Activated CD4-positive, alpha-beta T cell treated with anti-CD3 and anti-CD28 coated beads, Interleukin-2, amount 50 U/mL, for 24 hours (primary cell): Measurements from ENCODE around the gene MUC20.
"Not testable (repeated sequence)": the region's sequence is repeated elsewhere in the genome, so short reads cannot be mapped to it uniquely, and the experiment has no call there.

Source experiments
- DNase-seq, 2 donors: peaks; one replicate each; pipeline ENCODE4 v3.0.0-alpha.2; 2020; ENCODE audit warnings: low read depth in 1 of 2, low spot score in 1 of 2

The MUC20 gene

DNA sequence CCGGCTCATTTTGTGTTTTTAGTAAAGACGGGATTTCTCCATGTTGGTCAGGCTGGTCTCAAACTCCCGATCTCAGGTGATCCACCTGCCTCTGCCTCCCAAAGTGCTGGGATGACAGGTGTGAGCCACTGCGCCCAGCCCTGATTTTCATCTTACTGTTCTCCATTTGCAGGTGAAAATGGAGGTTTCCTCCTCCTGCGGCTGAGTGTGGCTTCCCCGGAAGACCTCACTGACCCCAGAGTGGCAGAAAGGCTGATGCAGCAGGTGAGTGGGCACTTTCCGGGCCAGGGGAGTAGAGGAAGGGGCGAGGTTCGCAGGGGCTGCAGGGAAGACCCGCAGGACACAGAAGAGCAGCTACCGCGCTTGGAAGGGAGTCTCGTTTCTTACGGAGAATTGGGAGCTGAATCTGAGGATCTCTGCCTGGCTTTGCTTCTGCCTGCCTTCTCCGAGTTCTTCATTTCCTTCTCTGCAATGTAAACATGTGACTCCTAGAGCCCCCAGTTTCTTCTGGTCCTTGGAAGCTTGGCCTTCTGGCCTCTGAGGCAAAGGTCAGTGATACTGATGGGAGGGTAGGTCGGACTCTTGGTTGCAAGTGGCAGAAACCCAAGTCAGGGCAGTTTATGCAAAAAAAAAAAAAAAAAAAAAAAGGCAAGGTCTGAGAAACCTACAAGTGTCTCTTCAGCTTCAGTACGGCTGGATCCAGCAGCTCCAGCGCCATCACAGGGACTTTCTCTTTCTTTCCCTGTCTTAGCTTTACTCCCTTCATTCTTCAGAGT, 8.9 kb downstream of the MUC20 start:
- no peak for DNase-seq

DNA sequence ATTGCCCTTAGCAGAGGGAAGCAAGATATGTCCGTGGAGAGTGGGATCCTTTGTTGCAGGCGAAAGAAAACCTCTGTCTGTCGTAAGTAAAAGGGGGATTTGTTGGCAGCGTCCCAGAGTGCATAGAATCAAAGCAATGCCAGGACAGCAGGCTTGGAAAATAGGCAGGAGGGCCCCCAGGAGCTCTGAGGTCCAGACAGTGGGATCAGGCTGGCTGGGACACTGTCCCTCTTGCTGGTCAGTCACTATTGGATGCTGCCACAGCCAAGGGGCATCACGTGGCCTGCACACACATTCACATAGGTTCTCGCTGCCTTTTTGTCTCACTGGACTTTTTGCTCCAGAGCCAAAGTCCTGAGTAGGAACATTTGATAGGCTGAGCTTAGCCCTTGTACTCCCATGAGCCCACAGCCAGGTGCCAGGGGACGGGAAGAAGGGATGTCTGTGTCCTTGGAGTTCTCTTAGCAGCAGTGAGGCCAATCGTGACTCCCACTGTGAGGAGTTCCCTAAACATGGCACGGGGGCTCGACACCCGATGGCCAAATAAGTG, 10.7 kb downstream of the MUC20 start:
- DNase-seq = no peak

DNA sequence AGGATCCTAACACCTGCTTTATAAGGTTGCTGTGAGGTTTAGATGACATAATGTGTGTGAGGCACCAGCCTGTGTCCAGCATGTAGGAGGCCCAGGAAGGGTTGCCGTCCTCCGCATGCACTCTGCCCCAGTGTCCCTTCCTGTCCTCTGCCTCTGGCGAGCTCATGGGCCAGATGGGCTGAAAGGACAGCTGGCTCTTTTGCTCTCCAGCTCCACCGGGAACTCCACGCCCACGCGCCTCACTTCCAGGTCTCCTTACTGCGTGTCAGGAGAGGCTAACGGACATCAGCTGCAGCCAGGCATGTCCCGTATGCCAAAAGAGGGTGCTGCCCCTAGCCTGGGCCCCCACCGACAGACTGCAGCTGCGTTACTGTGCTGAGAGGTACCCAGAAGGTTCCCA, 12.2 kb downstream of the MUC20 start:
- DNase-seq = no peak

DNA sequence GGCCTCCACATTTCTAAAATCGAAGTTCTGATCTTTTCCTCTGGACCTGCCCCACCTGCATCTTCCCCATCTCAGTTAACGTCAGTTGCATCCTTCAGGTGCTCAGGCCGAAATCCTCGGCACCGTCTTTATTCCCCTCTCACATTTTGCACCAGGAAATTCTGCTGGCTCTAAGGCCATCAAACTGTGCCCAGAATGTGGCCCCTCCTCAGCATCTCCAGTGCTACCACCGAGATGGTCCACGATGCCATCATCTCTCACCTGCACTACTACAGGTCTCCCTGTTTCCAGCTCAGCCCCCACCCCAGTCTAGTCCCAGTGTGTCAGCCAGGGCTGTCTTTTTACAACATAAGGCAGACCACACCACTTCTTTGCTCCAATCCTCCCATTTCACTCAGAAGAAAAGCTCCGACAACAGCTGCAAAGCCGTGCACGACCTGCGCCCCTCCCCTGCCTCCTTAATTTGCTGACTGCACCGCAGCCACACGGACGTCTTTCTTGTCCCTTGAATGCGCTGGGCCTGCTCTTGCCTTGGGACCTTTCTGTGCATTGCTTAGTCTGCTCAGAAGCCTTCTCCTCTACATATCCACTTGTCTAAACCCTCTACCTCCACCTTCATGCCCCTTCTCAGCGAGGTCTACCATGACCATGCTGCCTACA, 14.4 kb downstream of the MUC20 start:
- DNase-seq = no peak

DNA sequence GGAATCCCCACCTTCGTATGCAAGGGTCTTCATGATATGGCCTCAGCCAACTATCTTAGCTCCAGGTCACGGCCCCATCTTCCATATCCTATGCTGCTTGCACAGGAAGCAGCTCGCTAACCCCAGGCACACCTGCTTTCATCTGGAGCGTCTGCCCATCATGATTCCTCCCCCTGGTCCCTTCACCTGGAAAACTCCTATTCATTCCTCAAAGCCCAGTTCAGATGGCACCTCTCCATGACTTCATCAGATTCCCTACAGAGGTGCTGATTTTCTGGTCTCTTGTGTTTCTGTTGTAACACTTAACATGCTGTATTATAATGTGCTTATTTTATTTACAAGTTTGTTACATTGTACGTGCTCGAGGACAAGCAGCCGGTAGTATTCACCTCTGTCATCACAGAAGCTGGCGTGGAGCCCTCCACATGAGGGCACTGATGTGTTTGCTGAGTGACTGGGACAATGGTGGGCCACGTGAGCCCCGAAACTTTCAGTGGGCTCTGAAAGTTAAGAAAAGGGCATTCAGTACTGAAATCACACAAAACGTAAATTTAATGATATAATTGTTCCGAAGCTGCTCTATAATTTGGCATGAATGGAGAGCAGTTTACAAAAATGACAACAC, 16.2 kb downstream of the MUC20 start:
- no peak for DNase-seq

DNA sequence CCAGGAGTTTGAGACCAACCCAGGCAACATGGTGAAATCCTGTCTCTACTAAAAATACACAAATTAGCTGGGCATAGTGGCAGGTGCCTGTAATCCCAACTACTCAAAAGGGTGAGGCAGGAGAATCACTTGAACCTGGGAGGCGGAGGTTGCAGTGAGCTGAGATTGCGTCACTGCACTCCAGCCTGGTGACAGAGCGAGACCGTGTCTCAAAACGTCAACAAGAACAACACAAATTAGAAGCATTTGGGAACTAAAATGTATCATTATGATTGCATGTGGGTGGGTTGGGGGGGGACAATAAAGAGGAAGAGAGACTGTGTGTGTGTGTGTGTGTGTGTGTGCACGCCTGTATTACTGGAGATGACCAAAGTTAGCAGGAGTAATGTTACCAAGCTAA, 17.0 kb downstream of the MUC20 start:
- DNase-seq = not testable (repeated sequence)

DNA sequence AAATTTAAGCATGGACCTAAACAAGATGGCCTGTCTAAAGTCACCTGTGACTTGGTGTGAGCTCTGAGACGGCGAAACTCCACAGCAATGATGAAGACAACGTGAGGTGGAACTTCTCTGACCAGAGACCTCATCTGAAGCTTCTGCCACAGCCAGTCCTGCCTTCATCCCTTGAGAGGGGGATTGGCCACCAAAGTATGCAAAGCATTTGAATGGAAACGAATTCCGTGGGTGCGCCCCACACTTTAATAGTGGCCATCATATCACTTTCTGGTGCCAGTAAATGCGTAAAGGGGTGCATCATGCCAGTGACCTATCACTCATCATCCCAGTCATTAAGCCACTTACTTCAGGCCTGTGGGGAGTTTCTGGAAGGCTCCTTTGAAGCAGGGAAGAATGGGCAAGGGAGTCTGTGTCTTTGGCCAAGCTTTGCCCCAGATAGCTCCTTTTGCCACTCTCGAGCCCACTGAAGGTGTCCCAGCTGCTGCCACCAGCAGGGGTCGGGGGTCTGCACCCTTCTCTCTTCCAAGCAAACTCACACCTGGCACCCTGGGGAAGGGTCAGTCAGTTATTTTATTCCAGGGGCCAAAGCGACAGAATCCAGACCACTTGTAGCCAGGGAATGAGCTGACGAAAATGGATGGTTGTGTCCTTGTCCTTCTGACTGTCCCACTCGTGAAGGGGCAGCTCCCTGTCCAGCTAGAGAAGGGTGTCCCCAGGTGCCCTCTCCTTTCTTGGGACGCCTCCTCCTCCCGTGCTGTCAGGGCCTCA, 17.7 kb downstream of the MUC20 start:
- no peak for DNase-seq

DNA sequence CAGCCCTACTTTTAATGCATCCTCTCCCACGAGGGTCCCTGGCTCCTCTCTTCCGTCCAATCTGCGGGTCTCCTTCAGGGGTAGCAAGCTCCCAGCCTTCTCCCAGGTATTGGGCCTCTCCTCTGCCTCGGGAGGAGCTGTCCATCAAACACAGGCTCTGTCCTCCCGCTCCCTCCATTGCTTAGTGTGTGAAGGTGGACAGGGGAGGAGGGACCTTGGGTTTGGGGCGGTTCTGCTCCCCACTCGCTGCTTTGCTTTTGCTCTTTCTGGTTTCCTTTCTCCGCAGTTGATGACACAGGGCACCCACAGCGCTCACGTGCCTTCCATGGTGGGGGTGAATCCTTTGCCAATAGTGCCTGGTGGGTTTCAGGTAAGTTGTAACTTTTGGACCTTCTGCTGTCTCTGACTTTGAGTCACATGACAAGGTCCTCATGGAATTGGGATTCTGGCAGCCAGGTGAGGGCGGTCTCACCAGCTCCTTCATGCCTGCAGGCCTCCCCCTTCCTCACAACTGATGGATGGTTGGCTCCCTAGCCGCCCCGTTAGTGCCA, 18.9 kb downstream of the MUC20 start:
- no peak for DNase-seq

DNA sequence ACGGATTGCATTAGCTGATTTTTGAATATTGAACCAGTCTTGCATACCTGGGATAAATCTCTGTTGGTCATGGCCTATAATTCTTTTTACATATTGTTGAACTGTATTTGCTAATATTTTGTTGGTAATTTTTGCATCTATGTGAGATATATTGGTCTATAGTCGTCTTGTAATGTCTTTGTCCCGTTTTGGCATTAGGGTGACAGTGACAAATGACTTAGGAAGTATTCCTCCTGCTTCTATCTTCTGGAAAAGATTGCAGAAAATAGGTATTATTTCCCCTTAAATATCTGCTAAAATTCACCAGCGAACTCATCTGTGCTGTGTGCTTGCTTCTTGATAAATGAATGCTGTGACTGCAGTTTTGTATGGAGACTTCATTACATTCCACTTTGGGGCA, 23.7 kb downstream of the MUC20 start:
- no peak for DNase-seq

DNA sequence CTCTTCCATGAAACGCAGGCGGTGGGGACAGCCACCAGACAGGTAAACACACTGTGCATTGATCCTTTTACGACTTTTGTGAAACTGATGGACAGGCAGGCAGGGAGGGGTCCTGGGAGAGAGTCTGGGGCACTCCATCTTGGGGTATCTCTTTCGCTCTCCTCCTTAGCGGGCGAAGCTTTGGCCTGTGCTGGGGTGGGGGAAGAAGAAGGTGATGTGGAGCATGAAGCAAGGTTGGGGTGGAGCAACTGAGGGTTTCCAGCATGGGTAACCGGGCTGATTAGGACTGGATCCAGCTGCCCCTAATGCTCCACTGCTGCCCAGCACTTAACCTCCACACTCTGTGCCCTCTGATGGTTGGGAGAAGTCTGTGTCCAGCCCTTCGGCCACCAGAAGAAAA, 25.6 kb downstream of the MUC20 start:
- DNase-seq = no peak

DNA sequence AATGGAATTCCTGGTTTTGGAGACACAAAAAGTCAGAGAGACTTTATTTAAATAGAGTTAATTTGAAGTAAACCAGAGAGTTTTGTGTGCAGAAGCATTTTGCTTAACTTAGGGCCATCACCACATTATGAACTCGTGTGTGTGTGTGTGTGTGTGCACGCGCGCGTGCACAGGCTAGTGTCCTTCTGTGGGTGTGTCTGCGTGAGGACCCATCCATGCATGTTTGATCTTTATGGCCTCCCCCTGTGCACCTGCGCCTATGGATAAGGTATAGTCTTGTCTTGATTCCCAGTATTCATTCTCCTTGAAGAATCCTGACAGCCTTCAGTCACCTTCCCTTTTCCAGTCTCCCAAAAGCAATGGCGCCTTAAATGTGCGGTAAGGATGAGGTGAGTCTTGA, 26.0 kb downstream of the MUC20 start:
- no peak for DNase-seq

DNA sequence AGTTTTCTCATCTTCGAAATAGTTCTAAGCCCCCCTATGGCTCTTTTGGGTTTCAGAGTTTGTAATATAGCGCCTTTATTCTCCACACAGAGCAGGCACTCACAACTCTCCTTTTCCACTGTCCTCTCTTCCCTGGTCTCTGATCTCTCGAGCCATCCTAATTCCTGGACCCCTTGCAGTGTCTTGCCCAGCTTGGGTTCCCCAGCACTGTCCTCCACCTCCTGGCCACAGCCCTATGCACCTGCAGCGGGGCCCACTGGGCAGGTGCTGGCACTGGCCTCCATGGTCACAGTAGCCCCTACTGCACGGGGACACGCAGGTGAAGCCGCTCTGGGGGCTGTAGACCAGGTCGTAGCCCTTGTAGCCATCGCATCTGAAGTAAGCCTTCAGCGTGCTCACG, 27.9 kb downstream of the MUC20 start:
- no peak for DNase-seq

DNA sequence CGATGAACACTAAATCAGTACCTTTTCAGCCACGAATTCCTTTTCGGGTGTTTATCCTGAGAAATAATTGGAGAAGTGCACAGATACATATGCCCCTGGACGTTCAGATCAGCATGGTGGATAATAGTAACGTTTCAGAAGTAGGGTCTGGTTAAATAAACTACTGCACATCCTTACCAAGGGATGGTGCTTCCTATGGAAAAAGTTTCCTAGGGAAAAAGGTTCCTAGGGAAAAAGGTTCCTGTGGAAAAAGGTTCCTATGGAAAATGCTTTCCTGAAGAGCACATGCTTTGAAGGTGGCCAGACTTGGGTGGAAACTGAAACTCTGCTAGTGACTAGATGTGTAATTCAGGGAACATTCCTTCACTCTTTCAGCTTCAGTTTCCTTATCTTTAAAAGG, 28.3 kb downstream of the MUC20 start:
- DNase-seq = not testable (repeated sequence)

DNA sequence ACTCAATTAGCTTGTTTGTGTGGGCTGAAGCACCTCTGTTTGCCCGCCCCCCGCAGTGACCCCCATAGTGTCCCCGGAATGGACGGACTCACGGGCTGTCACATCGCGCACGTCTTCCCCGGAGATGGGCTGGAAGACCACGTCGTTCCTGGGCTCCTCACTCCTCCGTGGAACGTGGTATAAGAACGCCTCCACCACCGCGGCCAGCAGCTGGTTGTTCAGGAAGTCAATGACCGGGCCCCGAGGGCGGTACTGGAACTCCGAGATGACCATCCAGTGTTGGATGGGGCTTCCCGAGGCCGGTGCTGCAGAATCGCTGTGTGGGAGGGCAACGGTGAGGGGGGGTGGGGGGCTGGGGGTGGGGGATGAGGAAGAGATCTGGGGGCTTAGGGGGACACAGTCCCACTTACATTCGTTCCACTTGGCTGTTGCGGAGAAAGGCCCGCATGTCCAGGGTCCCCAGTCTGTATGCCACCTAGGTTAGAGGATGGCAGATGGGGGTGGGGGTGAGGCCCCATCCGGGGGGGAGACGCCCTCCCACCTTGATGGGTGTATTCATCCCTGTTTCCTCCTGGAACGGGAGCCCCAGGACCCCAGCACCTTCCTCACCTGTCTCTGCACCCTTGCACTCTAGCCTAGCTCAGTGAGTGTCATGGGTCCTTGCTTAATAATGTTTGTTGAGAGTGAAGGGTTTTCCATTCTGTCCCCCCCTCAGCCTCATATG, 30.2 kb downstream of the MUC20 start:
- DNase-seq = no peak

DNA sequence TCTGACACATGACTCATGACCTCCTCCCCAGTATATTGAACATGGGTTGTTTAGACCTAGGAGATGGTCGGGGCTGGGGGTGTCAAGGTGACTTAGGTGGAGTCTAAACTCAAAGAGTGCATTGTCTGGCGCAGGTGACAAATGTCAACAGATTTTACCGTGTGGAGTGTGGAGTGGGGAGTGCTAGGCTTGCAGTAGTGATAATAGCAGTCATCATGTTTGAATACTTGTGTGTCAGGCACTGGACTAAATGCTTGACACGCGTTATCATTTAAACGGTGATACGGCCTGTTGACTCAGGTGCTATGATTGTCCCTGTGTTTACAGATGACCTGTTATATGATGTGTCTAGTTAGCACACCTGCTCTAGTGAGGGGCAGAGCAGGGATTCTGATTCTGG, 30.8 kb downstream of the MUC20 start:
- no peak for DNase-seq

DNA sequence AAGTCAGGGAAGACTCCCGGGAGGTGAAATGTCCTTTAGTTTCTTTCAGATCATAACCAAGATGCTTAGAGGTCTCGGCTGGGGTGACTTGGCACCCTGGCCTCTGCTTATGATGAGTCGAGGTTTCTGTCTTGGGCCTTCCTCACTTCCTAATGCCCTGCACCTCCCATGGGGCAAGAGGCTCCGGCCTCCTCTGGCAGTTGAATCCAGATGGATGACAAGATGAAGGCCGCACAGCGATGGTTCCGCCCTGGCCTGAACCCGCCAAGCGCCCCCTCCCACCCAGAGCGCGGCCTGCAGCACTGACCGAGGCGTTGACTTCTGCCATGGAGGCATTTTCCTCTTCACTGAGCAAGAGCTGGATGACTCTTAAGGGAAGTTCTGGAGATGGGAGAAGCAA, 31.3 kb downstream of the MUC20 start:
- DNase-seq = no peak

DNA sequence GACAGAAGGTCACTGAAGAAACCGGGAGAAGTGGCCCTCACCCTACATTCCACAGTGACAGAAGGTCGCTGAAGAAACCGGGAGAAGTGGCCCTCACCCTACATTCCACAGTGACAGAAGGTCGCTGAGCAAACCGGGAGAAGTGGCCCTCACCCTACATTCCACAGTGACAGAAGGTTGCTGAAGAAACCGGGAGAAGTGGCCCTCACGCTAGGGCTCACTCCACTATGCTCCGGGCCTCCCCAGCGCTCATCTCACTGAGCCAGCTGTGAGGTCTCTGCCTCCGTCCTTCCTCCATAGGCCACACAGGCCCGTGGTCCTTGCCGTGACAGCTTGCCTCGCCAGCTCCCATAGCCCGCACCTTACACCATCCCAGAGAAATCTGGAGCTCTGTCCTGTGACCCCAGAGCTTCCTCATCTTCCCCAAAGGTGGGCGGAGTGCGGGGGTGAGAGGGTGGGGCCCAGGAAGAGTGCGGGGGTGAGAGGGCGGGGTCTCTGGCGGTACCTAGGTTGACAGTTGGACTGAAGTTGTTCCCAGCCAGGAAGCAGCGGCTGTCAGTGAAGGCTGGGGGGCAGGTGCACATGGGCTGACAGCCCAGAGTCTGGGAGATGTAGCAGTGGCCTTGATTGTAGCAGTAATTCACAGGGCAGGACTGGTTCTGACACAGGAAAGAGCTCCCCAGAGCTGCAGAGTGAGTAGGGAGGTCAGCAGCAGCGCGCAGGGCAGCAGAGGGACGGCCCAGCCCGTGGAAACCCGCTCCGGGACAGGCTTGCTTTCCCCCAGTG, 32.0 kb downstream of the MUC20 start:
- no peak for DNase-seq

DNA sequence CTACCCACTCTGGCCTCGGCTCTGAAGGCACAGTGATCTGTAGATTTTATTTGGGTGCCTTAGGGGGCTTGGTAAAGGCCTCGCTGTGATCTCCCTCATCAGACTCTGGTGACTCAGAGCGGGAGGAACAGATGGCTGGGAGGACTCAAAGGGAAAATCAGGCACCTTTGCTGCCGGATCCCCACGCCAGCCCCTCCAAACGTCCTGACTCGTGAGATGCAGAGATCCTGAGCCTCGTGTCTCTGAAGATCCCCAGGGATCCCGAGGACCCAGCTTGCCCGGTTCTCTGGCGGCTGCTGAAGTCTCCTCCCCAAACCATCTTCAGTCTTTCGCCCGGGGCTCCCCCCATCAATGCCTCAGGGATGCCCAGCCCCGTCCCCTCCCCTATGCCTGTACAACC, 32.8 kb downstream of the MUC20 start:
- no peak for DNase-seq

DNA sequence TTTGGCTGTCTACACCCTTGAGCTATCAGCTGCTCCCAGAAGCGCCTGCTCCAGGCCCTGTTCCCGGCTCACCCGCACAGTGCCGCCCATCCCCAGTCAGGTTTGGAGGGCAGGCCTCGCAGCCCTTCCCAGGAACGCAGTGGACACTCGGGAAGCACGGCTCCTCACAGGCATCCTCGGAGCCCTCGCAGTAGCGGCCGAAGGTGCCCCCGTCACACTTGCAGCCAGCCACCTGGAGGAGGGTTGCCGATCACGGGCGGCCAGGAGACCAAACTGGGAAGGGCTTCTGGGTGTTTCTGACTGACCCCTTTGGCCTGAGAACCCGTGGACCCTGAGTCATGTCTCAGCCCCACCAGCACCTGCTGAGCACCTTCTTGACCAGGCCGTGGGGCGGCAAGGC, 33.4 kb downstream of the MUC20 start:
- DNase-seq = no peak

DNA sequence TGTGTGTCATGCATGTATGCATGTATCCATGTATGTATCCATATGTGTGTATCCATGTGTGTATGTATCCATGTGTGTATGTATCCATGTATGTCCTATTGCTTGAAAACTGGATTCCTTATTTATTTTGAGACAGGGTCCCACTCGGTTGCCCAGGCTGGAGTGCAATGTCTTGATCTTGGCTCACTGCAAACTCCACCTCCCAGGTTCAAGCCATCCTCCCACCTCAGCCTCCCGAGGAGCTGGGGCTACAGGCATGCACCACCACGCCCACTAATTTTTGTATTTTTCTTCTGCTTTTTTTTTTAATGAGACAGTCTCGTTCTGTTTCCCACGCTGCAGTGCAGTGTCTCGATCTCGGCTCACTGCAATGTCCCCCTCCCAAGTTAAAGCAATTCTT, 34.1 kb downstream of the MUC20 start:
- no peak for DNase-seq
